Left lung (tissue), 10 donors: ENCODE results near the gene SIVA1. TPM values are rescaled to one million over a fixed set of nuclear protein-coding genes. Genes with fewer than 3 reads are reported as not detected.

Source experiments
- ATAC-seq: fragments of 200-7000 bp; cut with Tn5 transposase; one replicate; pipeline ENCODE4 v1.9.1; 2020; ENCODE audit warnings: moderate library complexity
- DNase-seq, 4 donors: peaks; one replicate each; pipeline ENCODE4 v3.0.0-alpha.2; 2013 to 2020
- H3K27ac ChIP-seq, 2 donors: fragments of 200-600 bp; sonication (generic) in 1 of 2; one replicate each; pipeline versions ENCODE4 v1.5.0 to v1.8.0; 2020 to 2021
- H3K27me3 ChIP-seq, 2 donors: fragments of 200-600 bp; sonication (generic) in 1 of 2; one replicate each; pipeline versions ENCODE4 v1.5.0 to v1.8.0; 2020 to 2021
- H3K36me3 ChIP-seq, 2 donors: fragments of 200-600 bp; sonication (generic) in 1 of 2; one replicate each; pipeline versions ENCODE4 v1.5.0 to v1.8.0; 2020 to 2021
- H3K4me1 ChIP-seq, 2 donors: fragments of 200-600 bp; one replicate each; pipeline ENCODE4 v1.8.0; 2021
- H3K4me3 ChIP-seq, 2 donors: fragments of 200-600 bp; sonication (generic) in 1 of 2; one replicate each; pipeline versions ENCODE4 v1.5.0 to v1.8.0; 2020 to 2021; ENCODE audit warnings: mild to moderate bottlenecking in 1 of 2
- H3K9me3 ChIP-seq, 2 donors: fragments of 200-600 bp; sonication (generic) in 1 of 2; one replicate each; pipeline versions ENCODE4 v1.5.0 to v1.8.0; 2020 to 2021
- CTCF ChIP-seq, 2 donors: fragments of 200-600 bp; sonication (generic) in 1 of 2; IDR thresholded peaks; one replicate each; pipeline versions ENCODE4 v1.5.0 to v1.8.0; 2021; ENCODE audit warnings: antibody characterized with exemption in 2 of 2
- intact Hi-C, 2 donors: fragments of 100-400 bp; cut with DNase I; formaldehyde crosslinking; loops; one replicate each; pipeline versions ENCODE4 v1.11.2 to v1.14.2; 2022
- polyA plus RNA-seq, 6 donors: library from polyadenylated mRNA; unstranded; fragments of 120-200 nt; gene quantifications; one replicate each; pipeline ENCODE4 v1.2.1, GENCODE V29; 2013; ENCODE audit not compliant: insufficient read length in 6 of 6
- total RNA-seq, 2 donors: library from RNA; stranded (reverse); fragmentation: NEBNext Ultra II Directional; extraction: Animal tissue kit (Norgen Biotek cat#: 25700); gene quantifications; one replicate each; pipeline ENCODE4 v1.2.1, GENCODE V29; 2021
- donor health status: DM: no; HTN: yes; CAD: no.
- donor health status: DM: no; HTN: no; CAD: no.

Gene SIVA1
- total and polyA plus RNA-seq, 8 donors = 54.4 to 88.4 (median 72.0) TPM

GRCh38 chr14:104767634-104767918 is 14.6 kb downstream of the SIVA1 start:
- Histone ChIP-seq H3K4me1 (peaks cover 9 to 10% of the 10 kb centered on the region in 2 donors), H3K4me3 (no peak overlapping the region), H3K9me3 (peaks cover 0 to 5% of the 10 kb centered on the region in 2 donors), H3K27me3 (no peaks in the 10 kb centered on the region), H3K36me3 (peaks cover 0 to 41% of the 10 kb centered on the region in 2 donors), H3K27ac (peak overlapping the region; percentile 5 to 6)
- no peak for DNase-seq
- TF ChIP-seq CTCF (IDR thresholded peaks at IDR 0.05) = no peak
- intact Hi-C loops = loop anchor here in 1 of 2 donors (2.0 kb wide), 1 partner anchor 59 kb away; no protein-coding TSS in a partner anchor
- no peak for ATAC-seq

GRCh38 chr14:104768437-104769323 is 15.7 kb downstream of the SIVA1 start:
- H3K4me1 ChIP-seq = peaks cover 9 to 10% of the 10 kb centered on the region in 2 donors
- peaks cover 0 to 45% of the 10 kb centered on the region in 2 donors for H3K36me3 ChIP-seq
- ATAC-seq = peak; percentile 94
- H3K27ac ChIP-seq = no peak overlapping the region
- peaks cover 0 to 5% of the 10 kb centered on the region in 2 donors for H3K9me3 ChIP-seq
- DNase-seq = peak; percentile 78 to 98 (median 90)
- peak; percentile 93 to 99 for TF ChIP-seq CTCF (IDR thresholded peaks at IDR 0.05)
- H3K27me3 ChIP-seq = no peaks in the 10 kb centered on the region
- intact Hi-C loops = no loop called here
- no peak overlapping the region for H3K4me3 ChIP-seq

GRCh38 chr14:104769324-104770071 is 16.6 kb downstream of the SIVA1 start:
- TF ChIP-seq CTCF (IDR thresholded peaks at IDR 0.05) = no peak
- Histone ChIP-seq H3K36me3 (peaks cover 0 to 51% of the 10 kb centered on the region in 2 donors), H3K4me3 (no peak overlapping the region), H3K4me1 (peaks cover 9 to 10% of the 10 kb centered on the region in 2 donors), H3K27ac (no peak overlapping the region), H3K9me3 (peaks cover 0 to 5% of the 10 kb centered on the region in 2 donors), H3K27me3 (no peaks in the 10 kb centered on the region)
- intact Hi-C loops = no loop called here
- peak in 1 of 4 donors; percentile 62 for DNase-seq
- ATAC-seq = no peak

- no peaks in the 10 kb centered on the region for H3K27me3 ChIP-seq
- peak in 1 of 4 donors; percentile 78 for DNase-seq
- peaks cover 0 to 58% of the 10 kb centered on the region in 2 donors for H3K36me3 ChIP-seq
- no peak overlapping the region for H3K27ac ChIP-seq
- peaks cover 0 to 5% of the 10 kb centered on the region in 2 donors for H3K9me3 ChIP-seq
- peaks cover 9 to 10% of the 10 kb centered on the region in 2 donors for H3K4me1 ChIP-seq
- TF ChIP-seq CTCF (IDR thresholded peaks at IDR 0.05) = no peak
- H3K4me3 ChIP-seq = no peak overlapping the region
- ATAC-seq = no peak
- intact Hi-C loops = no loop called here
Measured at GRCh38 chr14:104770072-104770579, 17.2 kb downstream of the SIVA1 start.

GRCh38 chr14:104770851-104771272 is 17.9 kb downstream of the SIVA1 start:
- ATAC-seq (no peak), DNase-seq (peak in 1 of 4 donors; percentile 66)
- Histone ChIP-seq H3K27ac (no peak overlapping the region), H3K9me3 (peaks cover 0 to 5% of the 10 kb centered on the region in 2 donors), H3K27me3 (no peaks in the 10 kb centered on the region), H3K36me3 (peaks cover 0 to 64% of the 10 kb centered on the region in 2 donors), H3K4me1 (peaks cover 9 to 10% of the 10 kb centered on the region in 2 donors), H3K4me3 (no peak overlapping the region)
- peak; percentile 19 to 43 for TF ChIP-seq CTCF (IDR thresholded peaks at IDR 0.05)
- intact Hi-C loops = no loop called here
